Measurements from ENCODE around the gene CORO1C. TPM values are rescaled to one million over a fixed set of nuclear protein-coding genes. Genes with fewer than 3 reads are reported as not detected.

The CORO1C gene
- total and polyA plus RNA-seq, 2 experiments from 2014 or later = 170 to 403 TPM

- Histone ChIP-seq H3K36me3 (ENCODE audit: low read depth) (peaks cover 54% of the 10 kb centered on the region), H3K9me3 (ENCODE audit: low read depth) (no peaks in the 10 kb centered on the region), H3K9ac (no peak overlapping the region), H3F3A (ENCODE audit: insufficient read depth) (peaks cover 72% of the 10 kb centered on the region), H3K27me3 (replicated peaks; ENCODE audit: insufficient read depth) (no peaks in the 10 kb centered on the region), H3K4me3 (no peak overlapping the region), H3K79me2 (ENCODE audit: insufficient read depth) (peaks cover 100% of the 10 kb centered on the region), H2AFZ (no peak overlapping the region), H3K27ac (no peak overlapping the region), H3K4me1 (ENCODE audit: insufficient read depth) (0 out of 2 replicates have a peak, but pooled peaks cover 4% of the 10 kb centered on the region), H4K20me1 (ENCODE audit: insufficient read depth) (peaks cover 4% of the 10 kb centered on the region; the same call in 1 of the 2 replicates), H3K9me2 (ENCODE audit: insufficient read depth) (no peaks in the 10 kb centered on the region), H3K4me2 (ENCODE audit: unreplicated experiment) (no peak overlapping the region)
- TF ChIP-seq EZH2phosphoT487 (IDR thresholded peaks at IDR 0.05; ENCODE audit: insufficient read depth, low read depth) (no peak), EZH2 (IDR thresholded peaks at IDR 0.05; ENCODE audit: insufficient read depth, poor library complexity, severe bottlenecking) (no peak)
- 85 to 88% methylated on average over 4 of the region's 4 CpGs for WGBS, 2 experiments (ENCODE audit: low coverage in 1 of 2, low lambda C conversion rate in 2 of 2, missing lambda C conversion rate in 2 of 2)
- in situ Hi-C loops (cut with MboI) = no loop called here
- no peak for DNase-seq
Measured at GRCh38 chr12:108675792-108676191, 55.5 kb downstream of the CORO1C start.

- in situ Hi-C loops (cut with MboI) = no loop called here
- TF ChIP-seq EZH2phosphoT487 (IDR thresholded peaks at IDR 0.05; ENCODE audit: insufficient read depth, low read depth) = no peak
- TF ChIP-seq EZH2 (IDR thresholded peaks at IDR 0.05; ENCODE audit: insufficient read depth, poor library complexity, severe bottlenecking) = no peak
- peaks cover 100% of the 10 kb centered on the region for H3K79me2 ChIP-seq (ENCODE audit: insufficient read depth)
- no peak overlapping the region for H3K4me3 ChIP-seq
- H3K4me2 ChIP-seq (ENCODE audit: unreplicated experiment) = no peak overlapping the region
- no peaks in the 10 kb centered on the region for H3K9me3 ChIP-seq (ENCODE audit: low read depth)
- 98 to 100% methylated on average over 3 of the region's 3 CpGs for WGBS, 2 experiments (ENCODE audit: low coverage in 1 of 2, low lambda C conversion rate in 2 of 2, missing lambda C conversion rate in 2 of 2)
- no peaks in the 10 kb centered on the region for H3K9me2 ChIP-seq (ENCODE audit: insufficient read depth)
- no peak overlapping the region for H2AFZ ChIP-seq
- peaks cover 75% of the 10 kb centered on the region for H3F3A ChIP-seq (ENCODE audit: insufficient read depth)
- H3K27ac ChIP-seq = no peak overlapping the region
- H4K20me1 ChIP-seq (ENCODE audit: insufficient read depth) = 0 out of 2 replicates have a peak, but pooled peaks cover 6% of the 10 kb centered on the region
- H3K9ac ChIP-seq = no peak overlapping the region
- H3K27me3 ChIP-seq (replicated peaks; ENCODE audit: insufficient read depth) = no peaks in the 10 kb centered on the region
- H3K4me1 ChIP-seq (ENCODE audit: insufficient read depth) = peaks cover 25% of the 10 kb centered on the region
- DNase-seq = no peak
- H3K36me3 ChIP-seq (ENCODE audit: low read depth) = peaks cover 38% of the 10 kb centered on the region
Measured at GRCh38 chr12:108672054-108672453, 59.3 kb downstream of the CORO1C start.

- Histone ChIP-seq H3K4me2 (ENCODE audit: unreplicated experiment) (no peak overlapping the region), H3K4me1 (ENCODE audit: insufficient read depth) (peaks cover 34% of the 10 kb centered on the region), H3K4me3 (no peak overlapping the region), H3F3A (ENCODE audit: insufficient read depth) (peaks cover 76% of the 10 kb centered on the region), H3K79me2 (ENCODE audit: insufficient read depth) (peaks cover 100% of the 10 kb centered on the region), H2AFZ (no peak overlapping the region), H3K9me3 (ENCODE audit: low read depth) (no peaks in the 10 kb centered on the region), H4K20me1 (ENCODE audit: insufficient read depth) (0 out of 2 replicates have a peak, but pooled peaks cover 6% of the 10 kb centered on the region), H3K27me3 (replicated peaks; ENCODE audit: insufficient read depth) (no peaks in the 10 kb centered on the region), H3K9ac (no peak overlapping the region), H3K27ac (peak overlapping the region; percentile 23; the same call in 1 of the 2 replicates), H3K36me3 (ENCODE audit: low read depth) (peaks cover 29% of the 10 kb centered on the region), H3K9me2 (ENCODE audit: insufficient read depth) (no peaks in the 10 kb centered on the region)
- DNase-seq = no peak
- TF ChIP-seq EZH2 (IDR thresholded peaks at IDR 0.05; ENCODE audit: insufficient read depth, poor library complexity, severe bottlenecking) = no peak
- no peak for TF ChIP-seq EZH2phosphoT487 (IDR thresholded peaks at IDR 0.05; ENCODE audit: insufficient read depth, low read depth)
- in situ Hi-C loops (cut with MboI) = no loop called here
- WGBS, 2 experiments (ENCODE audit: low coverage in 1 of 2, low lambda C conversion rate in 2 of 2, missing lambda C conversion rate in 2 of 2) = 67 to 70% methylated on average over 3 of the region's 3 CpGs
Measured at GRCh38 chr12:108671110-108671509, 60.2 kb downstream of the CORO1C start.

- TF ChIP-seq EZH2 (IDR thresholded peaks at IDR 0.05; ENCODE audit: insufficient read depth, poor library complexity, severe bottlenecking) (no peak), EZH2phosphoT487 (IDR thresholded peaks at IDR 0.05; ENCODE audit: insufficient read depth, low read depth) (no peak)
- 94 to 95% methylated on average over 7 of the region's 7 CpGs for WGBS, 2 experiments (ENCODE audit: low coverage in 1 of 2, low lambda C conversion rate in 2 of 2, missing lambda C conversion rate in 2 of 2)
Measured at GRCh38 chr12:108670066-108670631, 61.2 kb downstream of the CORO1C start.

More at GRCh38 chr12:108670066-108670631, 61.2 kb downstream of the CORO1C start:
- DNase-seq = no peak
- Histone ChIP-seq H3K27me3 (replicated peaks; ENCODE audit: insufficient read depth) (no peaks in the 10 kb centered on the region), H3K9me2 (ENCODE audit: insufficient read depth) (no peaks in the 10 kb centered on the region), H3K36me3 (ENCODE audit: low read depth) (peaks cover 20% of the 10 kb centered on the region), H3K4me2 (ENCODE audit: unreplicated experiment) (no peak overlapping the region), H3K79me2 (ENCODE audit: insufficient read depth) (peaks cover 100% of the 10 kb centered on the region), H3K9ac (0 out of 2 replicates have a peak overlapping the region, but pooled peaks have one; percentile 19), H3K9me3 (ENCODE audit: low read depth) (no peaks in the 10 kb centered on the region), H3K27ac (peak overlapping the region; percentile 2; the same call in 1 of the 2 replicates), H4K20me1 (ENCODE audit: insufficient read depth) (0 out of 2 replicates have a peak, but pooled peaks cover 6% of the 10 kb centered on the region), H2AFZ (no peak overlapping the region), H3K4me1 (ENCODE audit: insufficient read depth) (peaks cover 44% of the 10 kb centered on the region), H3K4me3 (no peak overlapping the region), H3F3A (ENCODE audit: insufficient read depth) (peaks cover 76% of the 10 kb centered on the region)
- in situ Hi-C loops (cut with MboI) = no loop called here
